Sigmoid colon (tissue), 4 donors: ENCODE measurements around the gene ADGRG3.

ENCODE experiments used
- CTCF ChIP-seq, 4 experiments: fragments of 450-650 bp in 3 of 4; fragments of 200-600 bp in 1 of 4; IDR thresholded peaks; one replicate each; pipeline ENCODE4 v1.5.1; 2016 to 2019; ENCODE audit warnings: antibody characterized with exemption in 4 of 4, mild to moderate bottlenecking in 3 of 4, moderate library complexity in 2 of 4
- EP300 ChIP-seq, 4 donors: sonication (generic); formaldehyde crosslinking; IDR thresholded peaks; one replicate each; pipeline ENCODE4 v1.6.1; 2017; ENCODE audit warnings: antibody characterized with exemption in 4 of 4
- POLR2A ChIP-seq, 2 donors: fragments of 450-650 bp; IDR thresholded peaks; one replicate each; pipeline ENCODE4 v1.6.1; 2016; ENCODE audit warnings: antibody characterized with exemption in 2 of 2, mild to moderate bottlenecking in 2 of 2, moderate library complexity in 2 of 2
- POLR2AphosphoS5 ChIP-seq, 4 donors: sonication (generic); formaldehyde crosslinking; IDR thresholded peaks; one replicate each; pipeline ENCODE4 v1.6.1; 2017; ENCODE audit warnings: antibody characterized with exemption in 4 of 4

GRCh38 chr16:57714047-57714446 lies 45.9 kb downstream of the ADGRG3 start:
- no peak for TF ChIP-seq CTCF (IDR thresholded peaks at IDR 0.05)
- TF ChIP-seq POLR2A (IDR thresholded peaks at IDR 0.05), result no peak
- no peak for TF ChIP-seq EP300 (IDR thresholded peaks at IDR 0.05)
- no peak for TF ChIP-seq POLR2AphosphoS5 (IDR thresholded peaks at IDR 0.05)
